Measurements from ENCODE around the gene CYP4Z1. TPM values are rescaled to one million over a fixed set of nuclear protein-coding genes. Genes with fewer than 3 reads are reported as not detected.
"Not testable (repeated sequence)": the region's sequence is repeated elsewhere in the genome, so short reads cannot be mapped to it uniquely, and the experiment has no call there.

Gene CYP4Z1
- total RNA-seq, 1 experiment from 2014 or later: not detected

- DNase-seq (ENCODE audit: low spot score): not testable (repeated sequence)
Measured at GRCh38 chr1:47126997-47127396, 60.0 kb downstream of the CYP4Z1 start.

DNA sequence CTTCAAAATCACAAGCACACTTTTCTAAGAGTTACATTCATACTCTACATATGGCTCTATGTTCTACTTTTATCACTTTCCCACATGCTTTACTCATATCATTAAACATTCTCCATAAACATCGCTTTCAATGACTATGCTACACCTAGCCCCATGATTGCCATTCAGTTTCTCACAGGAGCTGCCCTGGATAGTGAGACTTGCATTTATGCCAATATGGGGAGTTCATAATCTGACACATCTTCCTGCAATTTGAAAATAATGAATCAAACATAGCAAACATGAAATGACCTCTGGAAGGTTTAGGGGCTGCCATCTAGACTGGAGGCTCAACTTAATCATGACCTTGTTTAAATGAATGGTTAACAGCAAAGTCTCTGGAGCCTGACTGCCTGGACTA, 61.2 kb downstream of the CYP4Z1 start:
- no peak for DNase-seq (ENCODE audit: low spot score)

DNA sequence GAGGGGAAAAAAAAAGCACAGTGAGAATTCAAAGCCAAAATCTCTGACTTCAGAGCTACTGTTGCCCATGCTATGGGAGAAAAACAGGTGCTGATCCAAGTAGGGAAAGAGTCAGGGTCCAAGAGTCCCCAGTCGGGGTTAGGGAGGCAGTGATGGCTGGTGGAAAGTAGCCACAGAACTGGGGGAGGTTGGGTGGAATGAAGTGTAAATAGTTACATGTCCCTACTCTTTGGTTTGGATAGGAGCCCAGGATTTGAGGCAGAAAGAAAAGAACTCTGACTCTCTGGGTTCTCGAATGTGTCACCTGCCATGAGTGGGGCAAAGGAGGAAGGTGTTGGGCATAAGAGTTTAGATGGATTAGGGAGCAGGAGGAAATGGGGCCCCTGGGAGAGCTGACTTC, 61.8 kb downstream of the CYP4Z1 start:
- not testable (repeated sequence) for DNase-seq (ENCODE audit: low spot score)

DNA sequence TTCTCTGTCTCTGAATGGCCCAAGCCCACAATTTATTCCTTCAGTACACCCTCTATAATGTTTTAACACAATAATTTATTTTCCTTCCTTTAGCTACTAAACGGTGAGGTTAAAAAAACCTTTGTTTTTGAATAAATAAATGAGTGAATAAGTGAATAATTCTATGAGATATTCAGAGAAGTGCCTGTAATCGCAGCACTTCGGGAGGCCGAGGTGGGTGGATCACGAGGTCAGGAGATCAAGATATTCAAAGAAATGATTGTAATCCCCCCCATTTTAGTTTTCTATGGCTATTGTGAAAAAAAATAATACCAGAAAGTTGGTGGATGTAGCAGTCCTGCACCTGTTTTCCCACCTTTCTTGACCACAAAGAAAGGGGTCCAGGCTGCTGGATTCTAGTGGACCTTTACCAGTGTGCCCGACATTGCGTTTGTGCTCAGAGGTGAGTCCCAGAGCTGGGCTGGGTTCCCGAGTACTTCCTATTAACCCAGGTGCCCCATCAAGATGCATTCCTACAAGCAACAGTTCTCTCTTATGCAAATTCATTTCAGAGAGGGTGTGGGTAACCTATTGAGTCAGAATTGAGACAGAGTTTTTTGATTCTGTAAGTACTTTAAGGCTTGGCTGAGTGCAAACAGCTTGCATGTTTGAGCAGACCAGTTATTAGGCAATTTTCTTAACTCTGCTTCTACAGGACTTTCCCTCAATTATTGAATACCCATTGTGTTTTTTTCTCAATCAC, 62.6 kb downstream of the CYP4Z1 start:
- DNase-seq (ENCODE audit: low spot score): not testable (repeated sequence)

- DNase-seq (ENCODE audit: low spot score): not testable (repeated sequence)
Measured at GRCh38 chr1:47132665-47133064, 65.6 kb downstream of the CYP4Z1 start.

GRCh38 chr1:47137198-47137597, 70.2 kb downstream of the CYP4Z1 start, which contains the start of gene CYP4A22:
Gene CYP4A22 (plus strand): TSS chr1:47137441. CDS start chr1:47137486, 45 bp downstream.
- DNase-seq (ENCODE audit: low spot score): no peak

DNA sequence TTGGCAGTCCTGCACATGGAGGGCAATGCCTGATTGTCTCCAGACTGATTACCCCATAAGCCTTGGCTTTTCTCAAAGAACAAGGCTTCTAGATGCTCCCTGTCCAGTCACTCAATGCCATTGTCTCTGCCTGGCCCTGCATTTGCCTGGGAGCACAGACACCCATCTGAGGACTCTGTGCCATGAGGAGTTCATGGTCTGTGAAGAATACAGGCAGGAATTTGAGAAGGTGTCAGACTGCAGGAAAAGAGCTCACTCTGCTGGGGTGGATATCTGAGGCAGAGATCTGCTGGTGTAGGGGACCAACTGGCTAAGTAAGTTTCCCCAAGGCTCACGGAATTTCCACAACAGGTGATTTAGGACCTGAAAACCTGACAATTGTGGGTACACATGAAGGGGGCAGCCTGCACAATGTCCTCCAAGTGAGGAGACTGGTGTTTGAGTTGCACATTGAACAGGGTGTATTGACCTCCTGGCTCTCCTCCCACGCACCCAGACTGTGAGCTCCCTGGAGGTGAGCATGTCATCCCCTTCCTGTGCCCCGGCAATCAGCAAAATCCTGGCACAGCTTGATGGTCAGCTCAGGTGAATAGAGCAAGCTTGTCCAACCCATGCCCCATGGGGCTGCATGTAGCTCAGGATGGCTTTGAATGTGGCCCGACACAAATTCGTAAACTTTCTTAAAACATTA, 71.0 kb downstream of the CYP4Z1 start:
- DNase-seq (ENCODE audit: low spot score): no peak

GRCh38 chr1:47140358-47140757, 73.3 kb downstream of the CYP4Z1 start:
- not testable (repeated sequence) for DNase-seq (ENCODE audit: low spot score)

DNA sequence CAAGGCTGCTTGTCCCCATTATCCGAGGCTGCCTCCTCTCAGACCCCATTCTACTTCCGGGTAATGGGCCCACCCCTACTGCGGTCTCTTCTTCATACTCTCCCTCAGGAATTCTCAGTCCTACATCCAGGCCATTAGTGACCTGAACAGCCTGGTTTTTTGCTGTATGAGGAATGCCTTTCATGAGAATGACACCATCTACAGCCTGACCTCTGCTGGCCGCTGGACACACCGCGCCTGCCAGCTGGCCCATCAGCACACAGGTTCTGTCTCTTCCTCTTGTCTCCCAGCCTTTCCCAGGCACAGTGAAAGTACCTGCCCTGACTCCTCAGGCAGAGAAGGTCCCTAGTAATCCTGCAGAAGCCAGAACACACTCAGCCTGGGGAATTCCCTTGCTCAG, 76.6 kb downstream of the CYP4Z1 start:
- not testable (repeated sequence) for DNase-seq (ENCODE audit: low spot score)

- not testable (repeated sequence) for DNase-seq (ENCODE audit: low spot score)
Measured at GRCh38 chr1:47146495-47146894, 79.5 kb downstream of the CYP4Z1 start.

GRCh38 chr1:47147047-47147785, 80.2 kb downstream of the CYP4Z1 start:
- DNase-seq (ENCODE audit: low spot score): no peak

DNA sequence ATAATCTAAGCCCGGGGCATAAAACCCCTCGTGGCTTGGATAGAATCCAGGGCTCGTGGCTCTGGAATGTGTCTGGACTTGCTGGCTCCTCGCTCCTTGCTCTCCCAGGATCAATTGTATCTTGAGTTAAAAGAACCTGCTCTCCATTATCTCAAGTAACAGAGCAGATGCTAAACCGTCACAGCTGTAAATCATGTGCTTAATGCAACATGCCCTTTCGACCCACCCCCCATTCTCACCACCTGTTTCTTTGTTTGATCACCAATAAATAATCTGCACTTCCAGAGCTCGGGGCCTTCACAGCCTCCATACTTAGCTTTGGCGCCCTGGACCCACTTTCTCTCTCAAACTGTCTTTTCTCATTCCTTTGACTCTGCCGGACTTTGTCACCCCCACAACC, 82.1 kb downstream of the CYP4Z1 start:
- not testable (repeated sequence) for DNase-seq (ENCODE audit: low spot score)

DNA sequence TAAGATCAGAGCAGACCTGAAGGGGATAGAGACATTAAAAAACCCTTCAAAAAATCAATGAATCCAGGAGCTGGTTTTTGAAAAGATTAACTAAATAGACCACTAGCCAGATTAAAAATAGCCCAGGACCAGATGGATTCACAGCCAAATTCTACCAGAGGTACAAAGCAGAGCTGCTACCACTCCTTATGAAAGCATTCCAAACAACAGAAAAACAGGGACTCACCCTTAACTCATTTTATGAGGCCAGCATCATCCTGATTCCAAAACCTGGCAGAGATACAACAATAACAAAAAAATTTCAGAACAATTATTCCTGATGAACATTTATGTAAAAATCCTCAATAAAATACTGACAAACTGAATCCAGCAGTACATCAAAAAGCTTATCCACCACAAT, 89.4 kb downstream of the CYP4Z1 start:
- not testable (repeated sequence) for DNase-seq (ENCODE audit: low spot score)

GRCh38 chr1:47157957-47158356, 90.9 kb downstream of the CYP4Z1 start:
- not testable (repeated sequence) for DNase-seq (ENCODE audit: low spot score)

DNA sequence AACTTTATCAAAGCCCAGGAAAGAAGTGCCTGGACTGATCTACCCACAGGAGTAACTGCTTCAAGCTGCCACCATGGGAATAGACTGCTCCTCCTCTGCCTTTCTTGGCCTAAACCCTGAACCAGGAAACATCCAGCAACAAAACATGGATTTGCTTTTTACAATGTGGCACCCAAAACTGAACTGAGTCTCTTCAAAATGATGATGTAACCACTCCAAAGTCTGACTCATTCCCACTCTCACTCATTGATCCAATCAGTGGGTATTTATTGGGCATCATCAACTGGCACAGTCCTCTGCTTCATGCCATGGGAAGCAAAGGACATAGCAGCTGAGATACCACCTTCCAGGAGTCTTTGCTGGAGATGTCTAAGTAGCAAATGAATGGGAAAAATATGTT, 93.7 kb downstream of the CYP4Z1 start:
- no peak for DNase-seq (ENCODE audit: low spot score)

DNA sequence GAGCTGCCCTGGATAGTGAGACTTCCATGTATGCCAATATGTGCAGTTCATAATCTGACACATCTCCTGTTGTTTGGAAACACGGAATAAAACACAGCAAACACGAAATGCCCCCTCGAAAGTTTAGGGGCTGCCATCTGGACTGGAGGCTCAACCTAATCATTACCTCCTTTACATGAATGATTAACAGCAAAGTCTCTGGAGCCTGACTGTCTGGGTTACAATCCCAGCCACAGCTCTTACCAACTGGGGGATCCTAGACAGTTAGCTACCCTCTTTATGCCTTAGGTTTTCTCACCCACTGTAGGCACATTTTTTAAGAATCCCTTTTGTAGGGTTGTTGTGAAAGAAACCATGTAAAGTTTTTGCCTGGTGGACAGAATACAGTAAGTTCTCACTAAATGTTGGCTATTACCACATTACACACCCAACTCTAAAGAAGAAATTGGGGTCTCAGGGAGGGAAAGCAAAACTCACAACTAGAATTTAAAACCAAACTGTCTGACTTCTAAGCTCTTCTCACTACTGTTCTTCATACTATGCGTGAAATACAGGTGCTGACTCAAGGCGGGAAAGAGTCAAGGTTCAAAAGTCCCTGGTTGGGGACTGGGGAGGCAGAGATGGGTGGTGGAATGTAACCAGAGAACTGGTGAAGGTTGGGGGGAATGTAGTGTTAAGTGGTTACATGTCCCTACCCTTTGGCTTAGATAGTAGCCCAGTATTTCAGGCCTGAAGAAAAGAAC, 94.4 kb downstream of the CYP4Z1 start:
- no peak for DNase-seq (ENCODE audit: low spot score)

DNA sequence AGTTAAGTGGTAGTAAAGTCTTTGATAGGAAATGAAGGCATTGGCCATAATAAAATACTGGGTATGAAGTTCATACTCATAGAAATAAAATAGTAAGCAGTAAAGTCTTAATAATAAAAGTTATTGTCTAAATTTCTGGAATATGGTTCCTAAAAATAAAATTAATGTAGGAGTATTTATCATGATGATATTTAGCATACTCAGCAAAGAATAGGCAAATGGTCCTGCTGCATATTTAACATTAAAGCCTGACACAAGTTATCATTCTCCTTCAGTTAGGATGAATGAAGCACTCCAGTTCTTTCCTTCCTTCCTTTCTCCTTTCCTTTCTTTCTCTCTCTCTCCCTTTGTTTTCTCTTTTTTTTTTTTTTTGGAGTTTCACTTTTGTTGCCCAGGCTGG, 97.5 kb downstream of the CYP4Z1 start:
- no peak for DNase-seq (ENCODE audit: low spot score)
